HL-60/S4 treated with retinoic acid at 250 ng/mL for 4 days and 3 days (cell line): ENCODE data around the gene SULT1E1.
"Not testable (repeated sequence)": the region's sequence is repeated elsewhere in the genome, so short reads cannot be mapped to it uniquely, and the experiment has no call there.

Source experiments
- in situ Hi-C: fragments of 300-500 bp; cut with MboI; formaldehyde crosslinking; loops from 2 replicates; pipeline ENCODE4 v1.7.0; 2022; ENCODE audit warnings: low sequenced_read_pairs

Gene SULT1E1

DNA sequence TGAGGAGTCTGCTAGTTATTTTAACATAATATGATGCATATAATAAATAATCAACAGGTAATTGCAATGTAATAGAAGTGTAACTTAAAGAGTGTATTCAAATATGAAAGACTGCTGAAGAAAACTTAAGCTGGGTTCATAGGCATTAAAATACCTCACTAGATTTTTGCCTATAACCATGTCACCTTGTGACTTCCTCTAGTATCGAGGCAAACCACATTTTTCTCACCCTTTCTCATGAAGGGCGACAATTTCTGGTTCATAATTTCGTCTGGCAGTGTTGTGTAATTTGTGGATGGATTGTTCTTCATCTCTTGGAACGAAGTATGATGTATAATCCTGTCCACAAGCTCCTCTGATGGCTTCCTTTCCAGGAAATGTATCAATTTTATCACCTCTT is 16.0 kb downstream of the SULT1E1 start:
- in situ Hi-C loops, result no loop called here

DNA sequence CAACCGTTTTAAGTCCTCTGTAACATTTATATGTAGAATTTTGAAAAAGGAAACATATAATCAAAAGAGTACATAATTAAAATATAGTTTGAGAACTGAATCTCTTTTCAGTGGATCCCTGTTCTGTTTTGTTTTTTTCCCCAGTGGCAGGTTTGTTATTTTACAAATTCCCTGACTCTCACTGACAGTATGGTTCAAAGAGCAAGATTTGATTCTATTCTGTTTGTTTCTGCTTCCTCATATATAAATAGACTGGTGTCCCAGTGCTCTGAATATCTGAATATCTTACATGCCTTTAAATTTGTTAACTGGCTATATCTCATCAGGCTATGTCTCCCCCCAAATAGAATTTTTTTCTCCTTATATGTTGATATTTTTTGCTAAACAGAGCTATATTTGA is 16.6 kb downstream of the SULT1E1 start:
- in situ Hi-C loops, result no loop called here

DNA sequence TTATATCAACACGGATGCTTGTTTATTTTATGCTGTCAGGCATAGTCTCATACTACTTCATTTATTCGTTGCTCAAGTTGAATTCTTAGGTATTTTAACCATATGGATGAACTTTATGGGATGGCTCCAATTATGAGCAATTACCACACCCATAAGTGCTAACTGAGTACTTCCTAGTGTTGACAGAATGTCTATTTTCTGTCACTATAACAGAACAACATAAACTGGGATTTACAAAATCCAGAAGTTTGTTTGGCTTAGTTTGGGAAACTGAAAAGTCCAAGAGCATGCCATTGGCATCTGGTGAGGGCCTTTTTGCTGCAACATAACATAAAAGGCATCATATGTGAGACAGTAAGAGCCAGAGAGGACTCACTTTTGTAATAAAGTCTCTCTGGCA is 21.0 kb downstream of the SULT1E1 start:
- in situ Hi-C loops, result no loop called here

DNA sequence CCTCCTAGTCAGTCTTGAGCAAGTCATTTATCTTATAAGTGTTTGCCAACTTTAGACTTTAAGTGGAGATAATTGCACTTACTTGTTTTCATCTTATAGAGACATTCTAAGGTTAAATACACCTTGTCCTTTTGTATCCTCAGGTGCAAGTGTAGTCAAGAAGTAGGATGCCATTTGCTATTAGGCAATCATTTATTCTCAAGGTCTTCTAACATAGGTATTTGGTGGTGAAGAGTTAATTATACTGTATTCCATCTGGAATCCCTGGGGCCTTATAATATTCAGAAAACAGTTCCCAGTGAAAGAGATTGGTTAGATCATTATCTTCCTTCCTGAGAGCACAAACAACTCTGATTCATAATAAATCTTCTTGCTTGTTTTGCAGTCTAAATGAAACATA is 23.7 kb downstream of the SULT1E1 start:
- in situ Hi-C loops, result no loop called here

DNA sequence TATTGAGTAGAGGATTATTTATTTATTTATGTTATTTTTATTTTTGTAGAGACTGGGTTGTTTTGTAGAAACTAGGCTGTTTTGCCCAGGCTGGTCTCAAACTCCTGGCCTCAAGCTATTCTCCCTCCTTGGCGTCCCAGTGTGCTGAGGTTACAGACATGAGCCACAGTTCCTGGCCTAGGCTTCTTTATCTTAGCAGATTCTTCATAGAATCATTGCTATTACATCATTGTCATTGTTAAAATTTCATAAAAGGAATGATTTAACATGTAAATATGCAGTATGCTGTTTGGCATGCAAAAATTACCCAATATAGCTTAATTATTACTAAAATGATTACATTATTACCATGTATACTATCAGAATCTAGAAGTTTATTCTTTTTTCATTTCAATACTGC is 24.2 kb downstream of the SULT1E1 start:
- in situ Hi-C loops, result no loop called here

DNA sequence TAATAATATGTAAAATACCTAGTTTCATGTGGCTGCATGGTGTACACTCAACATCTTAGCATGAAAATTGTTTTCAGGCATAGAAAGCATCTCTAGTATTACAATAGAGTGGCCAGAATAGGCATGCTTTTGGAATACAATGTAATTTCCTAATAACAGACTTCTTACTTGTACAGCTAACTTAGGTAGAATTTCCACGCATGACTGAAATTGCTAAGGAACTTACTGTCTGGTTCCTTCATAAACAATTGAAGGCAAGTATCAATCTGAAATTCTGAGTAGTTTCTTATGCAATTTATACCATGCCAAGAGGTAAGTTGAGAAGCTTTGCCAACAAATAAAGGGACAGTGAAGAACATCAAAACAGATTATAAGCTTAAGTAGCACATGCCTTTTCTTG is 26.7 kb downstream of the SULT1E1 start:
- in situ Hi-C loops, result no loop called here

DNA sequence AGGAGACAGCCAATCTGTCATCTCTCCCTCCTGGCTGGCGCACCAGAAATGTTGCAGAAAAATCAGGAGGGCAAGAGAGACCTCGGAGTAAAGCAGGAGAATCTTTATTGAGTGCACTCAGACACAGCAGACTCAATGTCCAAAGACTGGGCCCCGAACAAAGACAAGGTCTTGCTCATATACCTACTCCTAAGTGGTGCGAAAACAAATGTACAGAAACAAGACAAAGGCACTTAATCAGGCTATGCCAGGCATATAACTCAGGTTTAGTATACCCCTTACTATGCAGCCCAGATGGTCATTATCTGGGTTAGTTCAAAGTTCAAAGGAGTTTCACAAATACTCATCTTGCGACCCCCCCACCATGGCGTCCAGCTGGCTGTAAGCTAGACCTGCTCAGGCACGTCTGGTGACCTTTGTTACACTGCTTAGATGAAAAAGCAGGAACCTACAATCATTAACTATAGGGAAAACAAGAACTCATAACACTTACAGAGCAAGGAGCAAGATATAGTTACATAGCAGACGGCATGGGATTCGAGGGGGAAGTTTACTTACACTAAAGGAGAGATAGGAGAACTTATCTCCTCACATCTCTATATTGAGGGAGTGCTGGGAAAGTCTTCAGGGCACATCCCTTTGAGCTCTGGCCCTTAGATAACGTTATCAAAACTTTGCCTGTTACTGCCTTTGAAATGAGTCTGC is 27.5 kb downstream of the SULT1E1 start:
- in situ Hi-C loops, result no loop called here

DNA sequence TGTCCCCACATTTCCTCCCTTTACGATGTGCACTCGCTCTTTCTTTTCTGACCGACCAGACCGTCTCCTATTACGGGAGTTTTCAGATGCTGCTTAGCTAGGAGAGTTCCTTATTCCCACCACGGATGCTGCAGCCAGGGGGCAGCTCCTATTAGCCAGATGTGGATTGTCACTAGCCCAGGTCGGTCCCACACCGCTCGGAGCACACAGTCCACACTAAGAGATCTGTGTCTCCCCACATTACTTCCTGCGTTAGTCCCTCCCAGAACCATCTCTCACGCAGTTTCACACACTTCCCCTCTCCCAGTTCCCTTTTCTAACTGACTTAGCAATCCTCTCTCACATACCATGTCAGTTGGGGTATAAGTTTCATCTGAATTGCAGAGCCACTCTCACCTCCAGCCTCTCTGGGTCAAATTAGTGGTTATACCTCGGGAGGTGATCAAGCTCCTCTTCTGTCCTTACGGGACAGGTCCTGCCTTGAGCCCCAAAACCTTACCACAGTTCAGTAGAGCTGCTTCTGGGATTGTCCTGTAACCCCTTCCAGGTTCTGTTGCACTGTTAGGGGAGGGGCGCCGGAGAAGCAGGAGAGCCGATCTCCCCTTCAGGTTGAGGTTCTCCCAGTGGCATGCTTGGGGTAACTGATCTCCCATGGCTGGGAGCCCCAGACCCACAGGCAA is 28.2 kb downstream of the SULT1E1 start:
- in situ Hi-C loops, result no loop called here

DNA sequence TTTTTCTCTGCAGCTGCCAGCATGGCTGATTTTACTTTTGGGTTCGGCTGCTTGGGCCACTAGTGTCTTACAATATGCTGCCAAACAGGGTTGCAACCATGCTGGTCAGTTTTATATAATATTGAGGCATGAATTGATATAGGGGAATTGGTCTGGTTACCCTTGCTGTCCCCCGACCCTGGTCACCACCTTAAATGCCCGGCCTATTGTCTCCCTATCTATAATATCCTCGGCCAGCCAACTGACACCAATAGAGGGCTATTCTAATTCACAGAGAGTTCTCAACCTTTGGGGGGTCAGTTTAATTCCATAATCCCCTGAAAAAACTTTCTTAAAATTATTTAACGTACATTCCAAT is 28.7 kb downstream of the SULT1E1 start:
- in situ Hi-C loops, result no loop called here

DNA sequence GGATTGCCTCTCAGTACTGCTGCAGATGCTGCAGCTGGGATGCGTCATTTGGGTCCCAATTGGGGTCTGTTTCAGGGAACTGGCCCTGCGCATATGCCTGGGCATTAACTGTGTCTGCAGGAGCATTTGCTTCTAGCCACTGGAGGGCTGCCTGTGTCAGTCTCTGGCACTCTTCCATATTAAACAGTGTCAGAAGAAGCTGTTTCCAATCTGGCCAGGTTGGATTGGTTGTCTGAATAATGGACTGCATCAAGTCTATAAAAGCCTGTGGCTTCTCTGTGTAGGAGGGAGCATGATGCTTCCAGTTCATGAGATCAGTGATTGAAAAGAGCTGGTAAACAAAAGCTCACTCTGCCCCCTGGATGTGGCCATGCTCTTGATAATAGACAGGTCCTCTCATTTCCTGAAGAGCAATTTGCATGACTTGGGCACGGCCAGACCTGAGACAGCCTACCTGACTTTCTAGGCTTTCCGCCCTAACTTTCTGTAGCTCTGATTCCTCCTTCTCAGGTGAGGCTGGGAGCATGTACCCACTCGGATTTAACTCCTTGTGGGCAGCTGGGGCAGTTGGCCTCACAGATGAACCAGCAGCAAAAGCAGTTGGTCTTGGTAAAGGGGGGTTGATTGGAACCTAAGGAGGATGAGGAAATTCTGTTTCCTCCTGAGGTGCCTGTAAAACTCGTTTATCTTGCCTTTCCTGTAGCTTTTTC is 29.2 kb downstream of the SULT1E1 start:
- in situ Hi-C loops, result no loop called here

DNA sequence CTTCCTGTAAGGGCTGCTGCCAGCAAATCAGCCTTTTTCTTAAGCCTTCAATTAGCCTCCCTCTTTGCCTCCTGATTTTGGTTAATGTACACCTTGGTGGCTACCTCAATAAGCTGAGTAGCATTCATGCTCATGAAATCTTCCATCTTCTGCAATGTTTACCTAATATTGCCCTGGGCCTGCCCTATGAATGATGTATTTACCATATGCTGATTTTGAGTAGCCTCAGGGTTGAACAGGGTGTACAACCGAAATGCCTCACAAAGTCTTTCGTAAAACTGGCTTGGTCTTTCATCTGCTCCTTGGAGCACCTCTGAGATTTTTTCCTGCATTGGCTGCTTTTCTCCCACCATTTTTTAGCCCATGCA is 29.8 kb downstream of the SULT1E1 start:
- in situ Hi-C loops, result no loop called here

DNA sequence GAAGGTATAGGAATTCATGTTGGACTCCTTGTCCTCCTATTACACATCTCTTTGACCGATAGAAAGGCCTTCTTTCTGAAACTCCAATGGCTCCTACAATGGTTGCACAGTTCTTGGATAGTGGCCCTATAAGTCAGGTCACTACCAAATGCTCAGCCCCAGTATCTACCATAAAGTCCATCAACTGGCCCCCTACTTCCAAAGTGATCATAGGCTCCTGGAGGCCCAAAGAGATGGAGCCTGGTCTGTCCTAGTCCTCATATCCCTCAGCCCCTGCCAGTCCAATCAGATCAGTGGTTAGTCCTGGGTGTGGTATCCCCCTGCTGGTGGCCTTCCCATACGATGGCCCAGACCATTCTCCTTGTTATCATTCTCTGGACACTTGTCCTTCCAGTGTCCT is 30.3 kb downstream of the SULT1E1 start:
- in situ Hi-C loops, result no loop called here

DNA sequence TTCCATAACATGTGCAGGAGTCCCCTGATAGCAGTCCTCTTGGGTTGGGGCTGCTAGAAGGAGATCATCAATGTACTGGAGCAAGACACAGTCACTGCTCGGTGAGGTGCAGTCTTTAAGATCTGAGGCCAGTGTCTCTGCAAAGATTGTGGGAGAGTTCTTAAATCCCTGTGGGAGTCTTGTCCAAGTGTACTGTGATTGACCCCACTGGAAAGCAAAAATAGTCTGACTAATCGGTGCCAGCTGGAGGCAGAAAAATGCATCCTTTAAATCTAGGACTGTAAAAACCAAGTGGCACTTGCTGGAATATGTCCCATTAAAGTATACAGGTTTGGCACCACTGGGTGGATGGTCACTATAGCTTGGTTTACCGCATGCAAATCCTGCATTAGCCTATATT is 31.1 kb downstream of the SULT1E1 start:
- in situ Hi-C loops, result no loop called here

DNA sequence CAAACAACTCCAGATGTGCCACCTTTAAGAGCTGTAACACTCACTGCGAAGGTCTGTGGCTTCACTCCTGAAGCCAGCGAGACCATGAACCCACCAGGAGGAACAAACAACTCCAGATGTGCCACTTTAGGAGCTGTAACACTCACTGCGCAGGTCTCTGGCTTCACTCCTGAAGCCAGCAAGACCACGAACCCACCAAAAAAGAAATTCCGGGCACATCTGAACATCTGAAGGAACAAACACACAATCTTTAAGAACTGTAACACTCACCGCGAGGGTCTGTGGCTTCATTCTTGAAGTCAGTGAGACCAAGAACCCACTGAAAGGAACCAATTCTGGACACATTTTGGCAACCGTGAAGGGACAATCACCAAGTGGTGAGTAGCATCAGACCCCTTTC is 34.9 kb downstream of the SULT1E1 start:
- in situ Hi-C loops, result not testable (repeated sequence)

DNA sequence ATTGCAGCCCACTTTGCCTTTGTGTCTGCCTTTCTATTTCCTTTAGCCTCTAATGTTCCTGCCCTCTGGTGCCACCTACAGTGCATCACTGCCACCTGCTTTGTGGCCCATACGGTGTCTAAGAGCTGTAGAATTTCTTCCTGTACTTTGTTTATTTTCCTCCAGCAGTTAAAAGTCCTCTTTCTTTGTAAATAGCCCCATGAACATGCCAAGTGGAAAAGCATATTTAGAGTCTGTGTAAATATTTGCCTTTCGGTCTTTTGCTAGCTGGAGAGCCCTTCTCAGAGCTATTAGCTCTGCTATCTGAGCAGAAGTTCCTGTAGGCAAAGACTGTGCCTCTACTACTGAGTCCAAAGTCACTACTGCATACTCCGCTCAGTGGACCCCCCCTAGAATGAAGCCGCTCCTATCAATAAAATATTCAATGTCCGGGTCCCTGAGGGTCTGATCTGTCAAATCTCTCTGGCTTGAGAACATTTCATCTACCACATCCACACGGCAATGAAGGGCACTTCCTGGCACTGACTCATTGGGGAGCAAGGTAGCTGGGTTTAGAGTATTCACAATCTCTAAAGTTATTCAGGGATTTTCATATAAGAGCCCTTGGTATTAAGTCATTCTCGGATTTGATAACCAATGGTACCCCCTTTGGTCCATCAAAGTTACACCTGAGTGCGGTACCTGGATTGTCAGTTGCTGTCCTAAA is 36.3 kb downstream of the SULT1E1 start:
- in situ Hi-C loops, result no loop called here

DNA sequence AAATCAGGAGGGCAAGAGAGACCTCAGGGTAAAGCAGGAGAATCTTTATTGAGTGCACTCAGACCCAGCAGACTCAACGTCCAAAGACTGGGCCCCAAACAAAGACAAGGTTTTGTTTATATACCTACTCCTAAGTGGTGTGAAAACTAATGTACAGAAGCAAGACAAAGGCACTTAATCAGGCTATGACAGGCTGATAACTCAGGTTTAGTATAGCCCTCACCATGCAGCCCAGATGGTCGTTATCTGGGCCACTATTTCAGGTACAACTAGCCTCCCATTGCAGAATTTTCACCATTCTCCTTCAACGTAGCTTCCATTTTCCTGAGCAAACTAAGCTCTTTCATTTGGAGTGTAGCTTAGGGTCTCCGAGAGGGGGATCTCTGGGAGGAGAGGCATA is 36.9 kb downstream of the SULT1E1 start:
- in situ Hi-C loops, result no loop called here

DNA sequence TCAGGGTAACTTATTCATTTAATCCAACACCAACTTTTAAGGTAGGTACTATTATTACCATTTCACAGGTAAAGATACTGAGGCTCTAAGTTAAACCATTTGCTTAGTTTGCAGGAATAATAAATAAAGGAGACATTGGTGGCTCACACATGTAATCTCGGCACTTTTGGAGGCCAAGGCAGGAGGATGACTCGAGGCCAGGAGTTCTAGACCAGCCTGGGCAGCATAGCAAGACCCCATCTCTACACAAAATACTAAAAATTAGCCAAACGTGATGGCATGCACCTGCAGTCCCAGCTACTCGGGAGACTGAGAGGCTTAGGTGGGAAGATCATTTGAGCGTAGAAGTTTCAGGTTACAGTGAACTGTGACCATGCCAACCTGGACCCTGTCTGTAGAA is 37.7 kb downstream of the SULT1E1 start:
- in situ Hi-C loops, result no loop called here

DNA sequence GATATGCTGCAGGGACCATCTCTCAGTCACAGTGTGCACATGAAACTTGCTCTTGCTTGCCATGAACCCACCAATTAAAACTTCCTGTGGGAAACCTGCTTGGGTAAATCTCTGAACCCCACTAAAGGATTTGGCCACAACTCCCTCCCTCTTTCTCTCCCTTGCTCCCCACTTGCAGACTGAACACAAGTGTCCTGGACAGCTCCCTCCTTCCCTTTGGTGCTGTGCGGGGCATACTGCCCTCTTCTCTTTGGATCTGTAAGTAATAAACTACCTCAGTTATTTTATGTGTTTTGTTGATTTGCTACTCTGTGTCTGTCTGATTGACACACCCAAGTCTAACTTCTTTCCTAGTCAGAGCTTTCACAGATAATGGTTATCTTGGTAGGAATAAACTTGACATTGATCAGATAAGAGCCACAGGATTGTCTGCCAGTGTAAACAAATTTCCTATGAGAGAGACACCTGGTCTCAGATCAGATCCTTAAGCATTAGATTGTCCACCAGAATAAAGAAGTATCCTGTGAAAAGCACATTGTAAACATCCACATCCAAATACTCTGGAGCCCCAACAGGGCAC is 41.8 kb downstream of the SULT1E1 start:
- in situ Hi-C loops, result no loop called here

DNA sequence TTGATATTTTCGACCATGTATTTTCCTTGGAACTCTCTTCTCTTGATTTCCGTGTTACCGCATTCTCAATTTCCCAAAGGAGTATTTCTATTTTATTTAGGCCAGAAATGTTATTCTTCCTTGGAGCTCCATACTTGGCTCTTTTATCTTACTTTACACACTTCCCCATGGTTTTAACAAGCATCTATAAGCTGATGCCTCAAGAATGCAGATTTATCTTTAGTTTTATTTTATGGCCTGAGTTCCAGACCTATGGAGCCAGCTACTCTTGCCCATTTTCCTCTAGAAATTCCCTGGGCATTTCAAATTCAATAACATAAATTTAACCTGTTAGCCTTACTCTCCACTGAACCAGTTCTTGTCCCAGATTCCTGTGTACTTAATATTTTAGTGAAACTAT is 43.7 kb downstream of the SULT1E1 start:
- in situ Hi-C loops, result no loop called here

DNA sequence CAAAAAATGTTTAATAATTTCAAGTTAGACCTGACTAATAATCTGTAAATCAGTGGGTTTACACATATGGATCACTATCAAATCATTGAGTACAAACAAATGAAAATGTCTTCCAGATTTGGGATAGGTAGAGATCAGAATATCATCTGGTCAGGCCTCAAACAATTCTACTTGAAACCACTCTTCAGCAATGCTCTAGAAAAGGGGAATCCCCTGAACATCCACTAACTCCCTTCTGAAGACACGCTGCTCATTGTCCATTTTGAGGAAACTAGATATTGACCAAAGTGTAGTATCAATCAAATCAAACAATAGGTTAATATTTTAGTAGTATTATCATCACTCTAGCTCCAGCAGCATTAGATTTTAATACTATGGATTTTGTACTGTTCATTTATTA is 46.3 kb downstream of the SULT1E1 start:
- in situ Hi-C loops, result no loop called here

DNA sequence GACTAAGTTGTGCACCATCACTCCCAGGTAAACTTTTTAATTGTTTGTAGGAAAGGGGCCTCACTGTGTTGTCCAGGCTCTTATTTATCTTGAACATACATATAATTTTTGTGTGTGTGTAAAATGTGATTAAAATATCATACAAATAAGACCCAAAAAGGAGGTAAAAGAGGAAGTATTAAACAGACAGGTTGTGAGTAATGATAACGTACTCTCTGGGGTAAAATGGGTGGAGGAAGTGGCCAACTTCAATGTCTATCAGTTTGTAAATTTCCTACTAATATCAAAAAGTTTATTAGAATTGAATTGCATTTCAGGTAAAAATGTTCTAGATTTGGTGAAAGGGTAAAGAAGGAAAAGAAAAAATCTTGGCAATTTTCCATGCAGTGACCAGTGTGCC is 48.8 kb downstream of the SULT1E1 start:
- in situ Hi-C loops, result no loop called here
